Measurements from ENCODE around the gene ZNF628. TPM values are rescaled to one million over a fixed set of nuclear protein-coding genes. Genes with fewer than 3 reads are reported as not detected.

ZNF628 gene
- polyA plus RNA-seq, 3 donors = 5.1 to 6.8 (median 5.2) TPM

- peak; percentile 66 for DNase-seq
These were observed 50.1 kb downstream of the ZNF628 start for GRCh38 chr19:55526216-55527196.

DNA sequence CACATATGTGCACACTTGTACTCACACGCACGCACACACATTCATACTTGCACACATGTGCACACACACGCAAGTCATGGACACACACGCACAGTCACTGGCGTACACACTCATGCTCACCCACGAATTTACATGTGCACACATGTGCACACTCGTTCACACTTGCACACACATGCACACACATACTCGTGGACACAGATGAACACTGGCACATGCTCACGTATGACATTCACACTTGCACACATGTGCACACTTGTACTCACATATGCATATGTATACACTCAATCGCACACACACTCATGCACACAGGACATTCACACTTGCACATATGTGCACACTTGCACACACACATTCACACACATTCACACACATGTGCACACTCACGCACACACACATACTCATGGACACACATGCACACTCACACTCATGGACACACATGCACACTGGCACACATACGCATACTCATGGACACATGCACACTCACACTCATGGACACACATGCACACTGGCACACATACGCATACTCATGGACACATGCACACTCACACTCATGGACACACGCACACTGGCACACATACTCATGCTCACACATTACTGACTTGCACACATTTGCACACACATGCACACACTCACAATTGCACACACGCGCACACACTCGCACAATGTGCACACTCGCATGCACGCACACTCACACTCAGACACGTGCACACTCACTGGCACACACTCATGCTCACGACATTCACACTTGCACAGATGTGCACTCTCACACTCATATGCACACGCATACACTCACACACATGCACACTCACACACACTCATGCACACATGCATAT, 51.0 kb downstream of the ZNF628 start:
- no peak for DNase-seq

GRCh38 chr19:55528030-55528803, 51.8 kb downstream of the ZNF628 start:
- DNase-seq = no peak

DNA sequence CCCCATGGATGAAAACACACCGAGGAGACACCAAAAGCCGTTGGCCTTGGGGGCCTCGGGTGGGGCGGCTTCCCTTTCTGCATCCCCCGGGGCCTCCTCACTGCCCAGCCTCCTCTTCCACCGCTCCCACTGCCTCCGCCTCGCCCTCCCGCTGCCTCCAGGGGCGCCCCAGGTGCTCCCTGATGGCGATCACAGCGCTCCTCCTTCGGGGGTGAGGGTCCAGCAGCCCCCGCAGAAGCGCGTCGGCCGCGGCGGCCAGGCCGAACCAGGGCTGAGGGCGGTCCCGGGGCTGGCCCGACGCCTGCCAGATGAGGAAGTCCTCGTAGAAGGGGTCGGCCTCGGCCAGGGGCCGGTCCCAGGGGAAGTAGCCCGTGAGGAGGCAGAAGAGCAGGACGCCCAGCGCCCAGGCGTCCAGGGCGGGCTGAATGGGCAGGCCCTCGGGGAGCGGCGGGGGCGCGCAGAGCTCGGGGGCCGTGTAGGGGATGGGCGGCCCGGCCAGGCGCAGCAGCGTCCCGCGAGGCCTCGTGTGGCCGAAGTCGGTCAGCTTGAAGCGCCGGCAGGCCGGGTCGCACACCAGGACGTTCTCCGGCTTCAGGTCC, 53.3 kb downstream of the ZNF628 start:
- no peak for DNase-seq

- no peak for DNase-seq
These were observed 54.6 kb downstream of the ZNF628 start for GRCh38 chr19:55530996-55531395.

Other genes with a start within 250 kb of the ZNF628 start
- 1 to 10 TPM; 4.4 to 6.5 (median 4.6) TPM for gene TMEM86B, start 247.9 kb upstream of the ZNF628 start, polyA plus RNA-seq (ENCODE audit: insufficient read length in 3 of 3)
- 10 to 100 TPM; 48.3 to 52.8 (median 52.6) TPM for gene PPP6R1, start 217.6 kb upstream of the ZNF628 start, polyA plus RNA-seq (ENCODE audit: insufficient read length in 3 of 3)
- 10 to 100 TPM; 36.4 to 49.5 (median 42.5) TPM for gene HSPBP1, start 196.5 kb upstream of the ZNF628 start, polyA plus RNA-seq (ENCODE audit: insufficient read length in 3 of 3)
- gene BRSK1, start 192.6 kb upstream of the ZNF628 start, polyA plus RNA-seq (ENCODE audit: insufficient read length in 3 of 3) = 10 to 100 TPM; 11.5 to 18.7 (median 16.5) TPM
- 1 to 10 TPM; 1.4 to 1.6 (median 1.6) TPM for gene TMEM150B, start 151.3 kb upstream of the ZNF628 start, polyA plus RNA-seq (ENCODE audit: insufficient read length in 3 of 3)
- 10 to 100 TPM; 21.5 to 37.2 (median 33.0) TPM for gene KMT5C, start 136.7 kb upstream of the ZNF628 start, polyA plus RNA-seq (ENCODE audit: insufficient read length in 3 of 3)
- 1 to 10 TPM in 2 of 3 donors, under 1 TPM in 1; 0.97 to 2.0 (median 1.3) TPM for gene COX6B2, start 121.9 kb upstream of the ZNF628 start, polyA plus RNA-seq (ENCODE audit: insufficient read length in 3 of 3)
- under 1 TPM; 0.13 to 0.31 (median 0.14) TPM for gene GARIN5B, start 113.4 kb upstream of the ZNF628 start, polyA plus RNA-seq (ENCODE audit: insufficient read length in 3 of 3)
- 1 to 10 TPM; 1.2 to 2.0 (median 1.5) TPM for gene IL11, start 106.2 kb upstream of the ZNF628 start, polyA plus RNA-seq (ENCODE audit: insufficient read length in 3 of 3)
- gene TMEM190, start 99.8 kb upstream of the ZNF628 start, polyA plus RNA-seq (ENCODE audit: insufficient read length in 3 of 3) = under 1 TPM; 0.41 to 0.81 (median 0.55) TPM
- gene TMEM238, start 92.3 kb upstream of the ZNF628 start, polyA plus RNA-seq (ENCODE audit: insufficient read length in 3 of 3) = 1 to 10 TPM in 1 of 3 donors, under 1 TPM in 2; 0.61 to 1.2 (median 0.91) TPM
- gene RPL28, start 90.7 kb upstream of the ZNF628 start, polyA plus RNA-seq (ENCODE audit: insufficient read length in 3 of 3) = 1,000 to 10,000 TPM; 1,015 to 1,277 (median 1,113) TPM
- 10 to 100 TPM; 45.2 to 74.8 (median 57.4) TPM for gene UBE2S, start 68.8 kb upstream of the ZNF628 start, polyA plus RNA-seq (ENCODE audit: insufficient read length in 3 of 3)
- under 1 TPM; 0.10 to 0.31 (median 0.26) TPM for gene SHISA7, start 33.3 kb upstream of the ZNF628 start, polyA plus RNA-seq (ENCODE audit: insufficient read length in 3 of 3)
- gene ISOC2, start 15.0 kb upstream of the ZNF628 start, polyA plus RNA-seq (ENCODE audit: insufficient read length in 3 of 3) = 10 to 100 TPM; 42.6 to 52.1 (median 50.0) TPM
- gene C19orf85, start 11.9 kb upstream of the ZNF628 start, polyA plus RNA-seq (ENCODE audit: insufficient read length in 3 of 3) = not detected
- gene NAT14, start 8.6 kb downstream of the ZNF628 start, polyA plus RNA-seq (ENCODE audit: insufficient read length in 3 of 3) = 10 to 100 TPM; 45.7 to 58.9 (median 58.8) TPM
- gene SSC5D, start 11.8 kb downstream of the ZNF628 start, polyA plus RNA-seq (ENCODE audit: insufficient read length in 3 of 3) = 1 to 10 TPM; 1.6 to 4.1 (median 2.1) TPM
- 1 to 10 TPM in 2 of 3 donors, under 1 TPM in 1; 0.99 to 2.3 (median 1.5) TPM for gene SBK2, start 60.5 kb downstream of the ZNF628 start, polyA plus RNA-seq (ENCODE audit: insufficient read length in 3 of 3)
- gene SBK3, start 68.9 kb downstream of the ZNF628 start, polyA plus RNA-seq (ENCODE audit: insufficient read length in 3 of 3) = under 1 TPM in 2 of 3 donors, not detected in 1; 0.11 to 0.44 TPM
- gene ZNF579, start 104.2 kb downstream of the ZNF628 start, polyA plus RNA-seq (ENCODE audit: insufficient read length in 3 of 3) = 10 to 100 TPM; 21.5 to 23.7 (median 22.9) TPM
- gene FIZ1, start 122.9 kb downstream of the ZNF628 start, polyA plus RNA-seq (ENCODE audit: insufficient read length in 3 of 3) = 10 to 100 TPM; 25.2 to 27.9 (median 25.6) TPM
- gene ZNF524, start 123.7 kb downstream of the ZNF628 start, polyA plus RNA-seq (ENCODE audit: insufficient read length in 3 of 3) = 10 to 100 TPM; 10.5 to 13.2 (median 12.4) TPM
- 10 to 100 TPM in 2 of 3 donors, 1 to 10 TPM in 1; 9.9 to 13.5 (median 11.6) TPM for gene ZNF865, start 129.0 kb downstream of the ZNF628 start, polyA plus RNA-seq (ENCODE audit: insufficient read length in 3 of 3)
- gene ZNF784, start 147.9 kb downstream of the ZNF628 start, polyA plus RNA-seq (ENCODE audit: insufficient read length in 3 of 3) = 10 to 100 TPM; 13.6 to 15.9 (median 13.9) TPM
- 10 to 100 TPM; 55.8 to 60.5 (median 57.3) TPM for gene ZNF580, start 164.4 kb downstream of the ZNF628 start, polyA plus RNA-seq (ENCODE audit: insufficient read length in 3 of 3)
- gene ZNF581, start 167.0 kb downstream of the ZNF628 start, polyA plus RNA-seq (ENCODE audit: insufficient read length in 3 of 3) = 10 to 100 TPM; 28.3 to 35.1 (median 32.8) TPM
- gene CCDC106, start 171.6 kb downstream of the ZNF628 start, polyA plus RNA-seq (ENCODE audit: insufficient read length in 3 of 3) = 10 to 100 TPM; 28.0 to 30.2 (median 28.2) TPM
- gene U2AF2, start 178.4 kb downstream of the ZNF628 start, polyA plus RNA-seq (ENCODE audit: insufficient read length in 3 of 3) = 100 to 1,000 TPM; 198 to 235 (median 219) TPM
- gene EPN1, start 198.6 kb downstream of the ZNF628 start, polyA plus RNA-seq (ENCODE audit: insufficient read length in 3 of 3) = 100 to 1,000 TPM; 123 to 173 (median 140) TPM